ENCODE results near the gene CLEC2A.

Gene CLEC2A

DNA sequence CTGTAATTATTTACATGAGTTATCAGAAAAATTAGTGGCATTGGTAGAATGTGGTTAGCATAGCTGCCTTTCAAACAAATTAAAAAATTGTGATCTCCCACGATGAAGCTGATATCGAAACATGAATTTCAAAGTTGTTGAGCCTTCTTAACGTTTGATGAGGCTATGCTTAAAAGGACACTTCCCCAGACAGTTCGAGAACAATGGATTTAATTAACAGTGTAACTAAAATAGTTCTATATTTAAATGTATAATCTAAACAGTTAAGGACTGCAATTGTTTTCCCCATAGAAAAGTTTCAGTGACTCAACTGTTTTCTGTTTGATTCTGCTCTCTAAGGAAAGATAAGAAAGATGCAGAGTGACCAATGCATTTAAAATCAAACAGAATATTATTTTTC, 64.6 kb downstream of the CLEC2A start:
- DNase-seq (ENCODE audit: low read depth) = no peak
- TF ChIP-seq, protein P1, sequence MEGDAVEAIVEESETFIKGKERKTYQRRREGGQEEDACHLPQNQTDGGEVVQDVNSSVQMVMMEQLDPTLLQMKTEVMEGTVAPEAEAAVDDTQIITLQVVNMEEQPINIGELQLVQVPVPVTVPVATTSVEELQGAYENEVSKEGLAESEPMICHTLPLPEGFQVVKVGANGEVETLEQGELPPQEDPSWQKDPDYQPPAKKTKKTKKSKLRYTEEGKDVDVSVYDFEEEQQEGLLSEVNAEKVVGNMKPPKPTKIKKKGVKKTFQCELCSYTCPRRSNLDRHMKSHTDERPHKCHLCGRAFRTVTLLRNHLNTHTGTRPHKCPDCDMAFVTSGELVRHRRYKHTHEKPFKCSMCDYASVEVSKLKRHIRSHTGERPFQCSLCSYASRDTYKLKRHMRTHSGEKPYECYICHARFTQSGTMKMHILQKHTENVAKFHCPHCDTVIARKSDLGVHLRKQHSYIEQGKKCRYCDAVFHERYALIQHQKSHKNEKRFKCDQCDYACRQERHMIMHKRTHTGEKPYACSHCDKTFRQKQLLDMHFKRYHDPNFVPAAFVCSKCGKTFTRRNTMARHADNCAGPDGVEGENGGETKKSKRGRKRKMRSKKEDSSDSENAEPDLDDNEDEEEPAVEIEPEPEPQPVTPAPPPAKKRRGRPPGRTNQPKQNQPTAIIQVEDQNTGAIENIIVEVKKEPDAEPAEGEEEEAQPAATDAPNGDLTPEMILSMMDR (IDR thresholded peaks at IDR 0.05; ENCODE audit: low read depth, low read length, missing control alignments) = no peak
- no peak overlapping the region; the same call in 1 of the 2 replicates for H3K4me3 ChIP-seq (ENCODE audit: low read depth, low read length)

DNA sequence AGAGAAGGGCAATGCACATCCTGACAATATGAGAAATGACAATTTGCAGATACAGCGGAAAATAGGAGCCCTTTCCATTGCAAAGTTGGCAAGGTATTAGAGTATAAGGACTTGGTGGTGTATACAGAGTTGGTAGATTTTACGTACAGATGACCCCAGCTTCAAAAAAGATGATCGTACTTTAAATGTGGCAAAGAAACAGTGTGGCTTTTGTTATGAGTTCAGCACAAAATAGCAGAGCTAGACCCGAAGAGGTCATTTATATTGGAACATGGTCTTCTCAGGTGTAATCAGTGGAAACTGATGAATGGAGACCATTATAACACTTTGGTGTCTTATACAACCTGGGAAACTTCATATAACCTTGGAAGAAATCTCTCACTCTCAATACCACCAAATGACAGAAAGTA, 65.3 kb downstream of the CLEC2A start:
- TF ChIP-seq, protein P1 (IDR thresholded peaks at IDR 0.05; ENCODE audit: low read depth, low read length, missing control alignments) = no peak
- no peak for DNase-seq (ENCODE audit: low read depth)
- H3K4me3 ChIP-seq (ENCODE audit: low read depth, low read length) = no peak overlapping the region; the same call in 1 of the 2 replicates

DNA sequence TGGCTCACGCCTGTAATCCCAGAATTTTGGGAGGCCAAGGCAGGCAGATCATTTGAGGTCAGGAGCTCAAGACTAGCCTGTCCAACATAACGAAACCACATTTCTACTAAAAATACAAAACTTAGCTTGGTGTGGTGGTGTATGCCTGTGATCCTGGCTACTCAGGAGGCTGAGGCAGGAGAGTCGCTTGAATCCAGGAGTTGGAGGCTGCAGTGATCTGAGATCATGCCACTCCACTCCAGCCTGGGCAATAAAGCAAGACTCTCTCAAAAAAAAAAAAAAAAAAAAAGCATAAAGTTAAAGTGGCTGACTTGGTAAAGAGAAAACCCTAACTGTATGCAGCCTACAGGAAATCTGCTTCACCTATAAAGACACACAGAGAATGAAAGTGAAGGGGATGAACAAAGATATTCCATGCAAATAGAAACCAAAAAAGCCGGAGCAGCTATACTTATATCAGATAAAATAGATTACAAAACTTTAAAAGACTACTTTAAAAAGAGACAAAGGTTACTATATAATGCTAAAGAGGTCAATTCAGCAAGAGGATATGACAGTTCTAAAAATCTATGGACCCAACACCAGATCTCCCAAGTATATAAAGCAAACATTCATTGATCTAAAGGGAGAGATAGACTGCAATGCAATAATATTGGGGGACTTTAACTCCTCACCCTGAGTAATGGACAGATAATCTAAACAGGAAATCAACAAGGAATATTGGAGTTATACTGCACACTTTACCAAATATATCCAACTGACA, 67.1 kb downstream of the CLEC2A start:
- TF ChIP-seq, protein P1 (IDR thresholded peaks at IDR 0.05; ENCODE audit: low read depth, low read length, missing control alignments) = no peak
- no peak for DNase-seq (ENCODE audit: low read depth)
- H3K4me3 ChIP-seq (ENCODE audit: low read depth, low read length) = no peak overlapping the region
